ENCODE results near the gene ERAS. TPM values are rescaled to one million over a fixed set of nuclear protein-coding genes. Genes with fewer than 3 reads are reported as not detected.

Gene ERAS
- polyA plus RNA-seq, 1 donor from 2014 or later: 3.6 TPM

- Histone ChIP-seq H3F3A (ENCODE audit: insufficient read depth, low read length, poor library complexity, severe bottlenecking) (no peaks in the 10 kb centered on the region), H3K27ac (ENCODE audit: low read length) (no peak overlapping the region), H3K36me3 (ENCODE audit: insufficient read depth, low read length) (no peaks in the 10 kb centered on the region), H2AFZ (ENCODE audit: low read depth, low read length) (no peak overlapping the region), H3K79me2 (replicated peaks; ENCODE audit: insufficient read depth, low read length) (no peaks in the 10 kb centered on the region), H3K9ac (ENCODE audit: low read length) (no peak overlapping the region), H4K20me1 (ENCODE audit: insufficient read depth) (no peaks in the 10 kb centered on the region), H3K27me3 (ENCODE audit: insufficient read depth, low read depth, low read length) (no peaks in the 10 kb centered on the region), H3K4me2 (ENCODE audit: low read length) (no peak overlapping the region), H3K9me2 (ENCODE audit: insufficient read depth, low read length) (no peaks in the 10 kb centered on the region), H3K4me3 (ENCODE audit: low read length) (no peak overlapping the region), H3K9me3 (ENCODE audit: low read length) (no peaks in the 10 kb centered on the region)
- TF ChIP-seq EZH2 (IDR thresholded peaks at IDR 0.05; ENCODE audit: borderline replicate concordance, insufficient read depth, low read length, poor library complexity, severe bottlenecking): no peak
- TF ChIP-seq EP300 (conservative IDR thresholded peaks at IDR 0.05; ENCODE audit: poor library complexity, severe bottlenecking): no peak
- TF ChIP-seq POLR2AphosphoS5 (IDR thresholded peaks at IDR 0.05): no peak
- no peak for TF ChIP-seq TAF1 (IDR thresholded peaks at IDR 0.05; ENCODE audit: low read depth)
- no peak for TF ChIP-seq RAD21 (conservative IDR thresholded peaks at IDR 0.05)
- TF ChIP-seq CTCF (IDR thresholded peaks at IDR 0.05; ENCODE audit: poor library complexity, severe bottlenecking): no peak
- TF ChIP-seq, protein P1, sequence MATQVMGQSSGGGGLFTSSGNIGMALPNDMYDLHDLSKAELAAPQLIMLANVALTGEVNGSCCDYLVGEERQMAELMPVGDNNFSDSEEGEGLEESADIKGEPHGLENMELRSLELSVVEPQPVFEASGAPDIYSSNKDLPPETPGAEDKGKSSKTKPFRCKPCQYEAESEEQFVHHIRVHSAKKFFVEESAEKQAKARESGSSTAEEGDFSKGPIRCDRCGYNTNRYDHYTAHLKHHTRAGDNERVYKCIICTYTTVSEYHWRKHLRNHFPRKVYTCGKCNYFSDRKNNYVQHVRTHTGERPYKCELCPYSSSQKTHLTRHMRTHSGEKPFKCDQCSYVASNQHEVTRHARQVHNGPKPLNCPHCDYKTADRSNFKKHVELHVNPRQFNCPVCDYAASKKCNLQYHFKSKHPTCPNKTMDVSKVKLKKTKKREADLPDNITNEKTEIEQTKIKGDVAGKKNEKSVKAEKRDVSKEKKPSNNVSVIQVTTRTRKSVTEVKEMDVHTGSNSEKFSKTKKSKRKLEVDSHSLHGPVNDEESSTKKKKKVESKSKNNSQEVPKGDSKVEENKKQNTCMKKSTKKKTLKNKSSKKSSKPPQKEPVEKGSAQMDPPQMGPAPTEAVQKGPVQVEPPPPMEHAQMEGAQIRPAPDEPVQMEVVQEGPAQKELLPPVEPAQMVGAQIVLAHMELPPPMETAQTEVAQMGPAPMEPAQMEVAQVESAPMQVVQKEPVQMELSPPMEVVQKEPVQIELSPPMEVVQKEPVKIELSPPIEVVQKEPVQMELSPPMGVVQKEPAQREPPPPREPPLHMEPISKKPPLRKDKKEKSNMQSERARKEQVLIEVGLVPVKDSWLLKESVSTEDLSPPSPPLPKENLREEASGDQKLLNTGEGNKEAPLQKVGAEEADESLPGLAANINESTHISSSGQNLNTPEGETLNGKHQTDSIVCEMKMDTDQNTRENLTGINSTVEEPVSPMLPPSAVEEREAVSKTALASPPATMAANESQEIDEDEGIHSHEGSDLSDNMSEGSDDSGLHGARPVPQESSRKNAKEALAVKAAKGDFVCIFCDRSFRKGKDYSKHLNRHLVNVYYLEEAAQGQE (IDR thresholded peaks at IDR 0.05; ENCODE audit: borderline replicate concordance): no peak
- TF ChIP-seq MXI1 (conservative IDR thresholded peaks at IDR 0.05; ENCODE audit: poor library complexity, severe bottlenecking): no peak
- TF ChIP-seq SMC3 (conservative IDR thresholded peaks at IDR 0.05; ENCODE audit: poor library complexity): no peak
Measured at GRCh38 chrX:48790477-48790876, 35.8 kb upstream of the ERAS start.

GRCh38 chrX:48791063-48791820 lies 35.1 kb upstream of the ERAS start:
- H3K4me2 ChIP-seq (ENCODE audit: low read length): no peak overlapping the region
- H4K20me1 ChIP-seq (ENCODE audit: insufficient read depth): no peaks in the 10 kb centered on the region
- H3K9me3 ChIP-seq (ENCODE audit: low read length): no peaks in the 10 kb centered on the region
- TF ChIP-seq POLR2AphosphoS5 (IDR thresholded peaks at IDR 0.05) (no peak), RAD21 (conservative IDR thresholded peaks at IDR 0.05) (no peak), SMC3 (conservative IDR thresholded peaks at IDR 0.05; ENCODE audit: poor library complexity) (no peak), EZH2 (IDR thresholded peaks at IDR 0.05; ENCODE audit: borderline replicate concordance, insufficient read depth, low read length, poor library complexity, severe bottlenecking) (no peak), EP300 (conservative IDR thresholded peaks at IDR 0.05; ENCODE audit: poor library complexity, severe bottlenecking) (no peak)
- TF ChIP-seq, protein P1 (IDR thresholded peaks at IDR 0.05; ENCODE audit: borderline replicate concordance): no peak
- no peaks in the 10 kb centered on the region for H3K36me3 ChIP-seq (ENCODE audit: insufficient read depth, low read length)
- H3F3A ChIP-seq (ENCODE audit: insufficient read depth, low read length, poor library complexity, severe bottlenecking): no peaks in the 10 kb centered on the region
- H3K27ac ChIP-seq (ENCODE audit: low read length): peak overlapping the region; percentile 16
- no peaks in the 10 kb centered on the region for H3K27me3 ChIP-seq (ENCODE audit: insufficient read depth, low read depth, low read length)
- H2AFZ ChIP-seq (ENCODE audit: low read depth, low read length): no peak overlapping the region
- H3K9ac ChIP-seq (ENCODE audit: low read length): no peak overlapping the region
- no peak overlapping the region for H3K4me3 ChIP-seq (ENCODE audit: low read length)
- no peaks in the 10 kb centered on the region for H3K79me2 ChIP-seq (replicated peaks; ENCODE audit: insufficient read depth, low read length)
- no peaks in the 10 kb centered on the region for H3K9me2 ChIP-seq (ENCODE audit: insufficient read depth, low read length)

Data from neural cell (in vitro differentiated cells).